Subcutaneous adipose tissue (tissue), 4 donors: ENCODE data around the gene CRYBG3. TPM values are rescaled to one million over a fixed set of nuclear protein-coding genes. Genes with fewer than 3 reads are reported as not detected.

Experiments used
- total RNA-seq, 4 donors: library from RNA; depleted of rRNA; stranded (reverse); fragments of >200 nt; gene quantifications; one replicate each; pipeline ENCODE4 v1.1.0, GENCODE V29; 2016
- TF ChIP-seq, protein P1 (sequence below): fragments of 450-650 bp; IDR thresholded peaks from one replicate; pipeline ENCODE4 v1.5.1; 2016; ENCODE audit warnings: low read depth, mild to moderate bottlenecking, control low read depth, antibody characterized with exemption, moderate library complexity

CRYBG3 gene
- total RNA-seq, 4 donors from 2014 or later, result 42.3 to 52.0 (median 47.7) TPM

- TF ChIP-seq, protein P1, sequence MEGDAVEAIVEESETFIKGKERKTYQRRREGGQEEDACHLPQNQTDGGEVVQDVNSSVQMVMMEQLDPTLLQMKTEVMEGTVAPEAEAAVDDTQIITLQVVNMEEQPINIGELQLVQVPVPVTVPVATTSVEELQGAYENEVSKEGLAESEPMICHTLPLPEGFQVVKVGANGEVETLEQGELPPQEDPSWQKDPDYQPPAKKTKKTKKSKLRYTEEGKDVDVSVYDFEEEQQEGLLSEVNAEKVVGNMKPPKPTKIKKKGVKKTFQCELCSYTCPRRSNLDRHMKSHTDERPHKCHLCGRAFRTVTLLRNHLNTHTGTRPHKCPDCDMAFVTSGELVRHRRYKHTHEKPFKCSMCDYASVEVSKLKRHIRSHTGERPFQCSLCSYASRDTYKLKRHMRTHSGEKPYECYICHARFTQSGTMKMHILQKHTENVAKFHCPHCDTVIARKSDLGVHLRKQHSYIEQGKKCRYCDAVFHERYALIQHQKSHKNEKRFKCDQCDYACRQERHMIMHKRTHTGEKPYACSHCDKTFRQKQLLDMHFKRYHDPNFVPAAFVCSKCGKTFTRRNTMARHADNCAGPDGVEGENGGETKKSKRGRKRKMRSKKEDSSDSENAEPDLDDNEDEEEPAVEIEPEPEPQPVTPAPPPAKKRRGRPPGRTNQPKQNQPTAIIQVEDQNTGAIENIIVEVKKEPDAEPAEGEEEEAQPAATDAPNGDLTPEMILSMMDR, result no peak
Measured at GRCh38 chr3:97883736-97884135, 61.9 kb downstream of the CRYBG3 start.

- TF ChIP-seq, protein P1, result no peak
Measured at GRCh38 chr3:97884586-97885123, 62.8 kb downstream of the CRYBG3 start.

DNA sequence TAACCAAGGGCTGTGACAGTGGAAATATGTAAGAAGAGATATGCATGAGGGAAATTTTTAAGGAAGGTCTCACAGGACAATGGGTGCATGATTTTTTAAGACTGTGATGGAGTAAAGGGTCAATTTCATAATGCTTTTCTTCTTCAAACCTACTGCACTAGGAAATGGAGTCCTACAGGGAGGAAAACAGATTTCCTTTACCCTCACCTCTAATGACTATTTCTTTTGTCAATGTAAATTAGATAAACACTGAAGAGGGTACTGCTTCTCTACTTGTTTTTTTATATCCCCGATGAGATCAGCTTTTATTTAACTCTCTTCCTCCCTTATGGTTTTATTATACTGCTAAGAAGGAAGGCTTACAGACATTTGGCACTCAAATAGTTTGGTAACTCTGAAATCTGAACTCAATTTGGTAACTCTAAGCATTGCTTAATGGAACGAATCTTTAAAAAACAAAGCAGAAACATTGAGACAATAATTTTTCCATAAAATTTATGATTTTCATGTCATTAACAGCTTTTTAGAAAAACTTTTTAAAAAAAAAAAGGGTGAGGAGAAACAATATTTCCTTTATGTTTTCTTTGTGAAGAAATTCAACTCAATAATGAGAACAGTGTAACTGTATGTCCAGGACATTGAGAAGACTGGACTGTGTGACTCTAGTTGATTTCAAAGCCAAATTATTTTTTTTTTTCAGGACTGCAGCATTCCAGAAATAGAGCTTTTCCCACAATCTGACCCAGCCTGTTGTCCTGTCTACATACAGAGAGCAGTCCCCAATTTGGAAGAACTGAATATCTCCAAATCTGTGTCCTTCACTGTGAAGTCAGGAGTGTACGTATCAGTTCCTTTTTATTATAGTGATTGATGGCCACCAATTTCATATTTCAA, 64.4 kb downstream of the CRYBG3 start:
- TF ChIP-seq, protein P1, result no peak

GRCh38 chr3:97889814-97890213, 68.0 kb downstream of the CRYBG3 start:
- TF ChIP-seq, protein P1, result no peak

DNA sequence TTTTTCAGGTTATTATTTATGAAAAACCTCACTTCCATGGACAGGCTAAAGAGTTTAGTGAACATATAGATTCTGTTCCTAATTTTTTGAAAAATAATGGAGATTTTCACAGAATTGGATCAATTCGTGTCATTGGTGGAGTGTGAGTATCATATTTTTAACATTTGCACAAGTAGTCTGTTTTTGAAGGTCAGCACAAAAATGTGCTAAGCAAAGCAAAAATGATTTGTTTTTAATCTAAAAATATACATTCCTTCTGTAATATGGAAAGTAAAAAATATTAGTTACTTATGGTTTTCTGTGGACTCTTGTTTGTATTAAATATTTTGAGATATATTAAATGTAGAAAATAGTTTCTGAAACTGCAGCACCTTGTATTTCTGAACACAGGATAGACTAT, 71.0 kb downstream of the CRYBG3 start:
- TF ChIP-seq, protein P1, result no peak

- TF ChIP-seq, protein P1, result no peak
Measured at GRCh38 chr3:97895216-97895615, 73.4 kb downstream of the CRYBG3 start.

DNA sequence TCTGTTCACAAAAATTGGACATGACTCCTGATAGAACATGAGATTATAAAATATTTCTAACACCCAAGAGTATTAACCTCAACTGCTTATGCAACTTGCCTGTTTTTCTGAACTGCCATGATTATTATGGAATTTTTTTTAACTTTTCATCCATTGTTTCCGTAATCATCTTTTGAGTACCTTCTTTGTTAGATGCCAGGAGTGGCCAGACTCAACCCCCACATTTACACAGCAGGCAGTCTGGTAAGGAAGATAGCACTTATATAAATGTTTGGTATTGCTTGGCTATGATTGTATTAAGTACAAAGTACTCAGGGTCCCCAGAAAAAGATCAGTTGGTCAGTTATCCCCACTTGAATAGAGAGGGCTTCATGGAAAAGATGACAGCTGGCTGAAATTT, 74.3 kb downstream of the CRYBG3 start:
- TF ChIP-seq, protein P1, result no peak
